ENCODE results near the gene CCR5.

- TF ChIP-seq CTCF (IDR thresholded peaks at IDR 0.05) (no peak), POLR2A (IDR thresholded peaks at IDR 0.05) (no peak)
Observed at GRCh38 chr3:46397111-46397510, 26.4 kb downstream of the CCR5 start.
